ENCODE measurements around the gene STAG1.
"Not testable (repeated sequence)": the region's sequence is repeated elsewhere in the genome, so short reads cannot be mapped to it uniquely, and the experiment has no call there.

Gene STAG1

DNA sequence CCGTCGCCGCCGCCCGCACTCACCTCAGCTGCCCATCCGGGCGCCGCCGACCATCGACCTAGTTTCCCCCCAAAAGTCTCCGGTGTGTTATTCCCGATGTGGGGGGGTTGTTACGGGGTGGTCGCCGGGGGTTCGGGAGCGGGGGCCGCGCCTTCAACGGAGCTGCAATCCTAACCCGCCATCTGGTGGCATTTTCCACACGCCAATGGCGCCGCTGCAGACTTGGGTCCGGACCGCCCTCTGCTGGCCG is at the start of gene STAG1:
STAG1 (minus strand) TSS at position 207 of the 250 bp plus-strand sequence. CDS start 121,480 bp downstream, outside the sequence.
- DNase-seq = no peak

GRCh38 chr3:136801146-136801545 is 49.0 kb upstream of the STAG1 start:
- DNase-seq = not testable (repeated sequence)

GRCh38 chr3:136792556-136793330 is 40.6 kb upstream of the STAG1 start:
- no peak for DNase-seq

GRCh38 chr3:136790786-136791185 is 38.6 kb upstream of the STAG1 start:
- DNase-seq = no peak

DNA sequence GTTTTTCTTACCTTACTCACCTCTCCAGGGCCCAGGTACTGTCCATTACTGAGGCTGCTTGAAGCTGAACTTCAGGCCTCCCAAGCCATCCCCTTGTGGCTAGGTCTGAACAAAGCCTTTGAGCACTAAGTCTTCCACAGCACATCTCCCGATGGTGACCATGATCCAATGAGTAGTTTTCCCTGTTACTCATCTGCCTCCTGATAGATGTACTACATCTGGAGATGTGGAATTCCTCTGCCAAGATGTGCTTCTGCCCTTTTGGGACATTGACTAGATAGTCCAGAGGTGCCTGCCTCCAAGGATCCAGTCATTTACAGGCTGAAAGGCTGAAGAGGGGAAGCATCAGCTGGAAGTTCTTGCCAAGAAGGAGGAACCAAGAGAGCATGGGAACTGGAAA is 37.8 kb upstream of the STAG1 start:
- DNase-seq = no peak

DNA sequence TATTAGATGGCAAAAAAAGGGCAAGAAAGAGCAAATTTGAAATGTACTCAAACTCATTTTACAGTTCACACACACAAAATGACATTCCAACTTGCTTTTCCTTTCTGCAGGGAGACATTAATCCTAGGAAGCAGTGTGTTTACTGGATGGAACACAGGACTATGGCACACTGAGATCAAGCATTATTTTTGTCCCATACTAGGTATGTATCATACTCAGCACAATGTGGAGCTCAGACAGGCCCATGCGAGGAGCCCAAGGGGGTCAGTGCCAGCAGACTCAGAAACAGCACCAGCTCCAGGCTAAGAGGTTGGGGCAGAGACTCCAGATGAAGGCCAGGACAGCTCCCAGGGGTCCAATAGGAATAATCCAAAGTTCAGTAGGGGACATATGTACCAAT is 36.0 kb upstream of the STAG1 start:
- no peak for DNase-seq

DNA sequence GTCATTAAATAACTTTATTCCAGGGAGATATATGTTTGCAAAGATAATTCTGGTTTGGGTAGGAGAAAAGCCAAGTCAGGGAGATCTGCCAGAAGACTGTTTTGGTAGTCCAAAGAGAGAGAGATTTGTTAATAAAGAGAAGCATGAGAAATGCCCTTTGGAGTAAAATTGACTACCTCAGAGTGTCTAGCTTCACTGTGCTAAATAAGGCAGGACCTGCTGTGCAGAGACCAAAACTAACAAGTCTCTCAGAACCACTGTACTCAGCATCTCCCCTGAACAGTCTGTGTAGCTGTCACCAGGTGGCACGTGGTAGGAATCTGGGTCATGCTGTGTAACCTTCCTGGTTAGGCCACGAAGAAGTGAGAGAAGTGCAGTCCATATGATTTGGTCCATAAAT is 35.2 kb upstream of the STAG1 start:
- DNase-seq = no peak

DNA sequence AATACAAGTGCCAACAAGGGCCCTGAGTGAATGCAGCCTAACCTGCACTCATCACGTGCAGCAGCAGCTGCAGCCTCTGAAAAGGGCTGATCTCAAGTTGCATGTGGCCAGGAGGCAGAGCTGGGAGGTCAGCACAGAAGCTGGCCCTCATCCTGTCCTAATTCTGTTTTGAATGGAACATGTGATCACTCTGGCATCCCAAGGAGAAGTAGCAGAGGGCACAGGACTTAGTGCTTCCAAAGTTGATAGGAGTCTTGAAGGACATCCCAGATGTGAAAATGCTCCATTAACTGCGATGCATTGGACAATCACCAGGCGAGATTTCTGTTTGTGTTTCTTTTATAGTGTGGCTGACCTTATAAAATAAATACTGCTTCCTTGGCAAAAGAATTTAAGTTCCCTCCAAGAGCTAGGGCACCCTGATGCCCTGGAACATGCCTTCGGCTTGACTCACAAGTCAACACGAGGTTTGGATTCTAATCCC is 31.6 kb upstream of the STAG1 start:
- DNase-seq = no peak

GRCh38 chr3:136780741-136781140 is 28.6 kb upstream of the STAG1 start:
- no peak for DNase-seq

DNA sequence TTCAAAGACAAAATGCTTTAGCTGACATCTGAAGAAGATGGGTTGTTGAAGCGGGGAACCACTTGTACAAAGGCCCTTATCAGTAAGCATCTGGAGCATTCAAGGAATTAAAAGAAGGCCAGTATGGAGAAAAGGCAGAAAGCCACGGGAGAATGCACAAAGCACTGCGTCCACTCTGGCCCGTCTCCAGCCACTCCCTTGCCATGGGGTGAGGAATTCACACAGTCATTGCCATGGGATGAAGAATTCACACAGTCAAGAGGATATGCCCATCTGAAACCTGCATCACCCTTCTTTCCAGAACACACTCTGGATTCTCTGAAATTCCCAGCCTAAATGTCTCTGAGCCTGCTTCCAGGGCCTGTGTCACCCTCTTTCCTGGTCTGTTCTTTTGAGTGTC is 26.7 kb upstream of the STAG1 start:
- no peak for DNase-seq

DNA sequence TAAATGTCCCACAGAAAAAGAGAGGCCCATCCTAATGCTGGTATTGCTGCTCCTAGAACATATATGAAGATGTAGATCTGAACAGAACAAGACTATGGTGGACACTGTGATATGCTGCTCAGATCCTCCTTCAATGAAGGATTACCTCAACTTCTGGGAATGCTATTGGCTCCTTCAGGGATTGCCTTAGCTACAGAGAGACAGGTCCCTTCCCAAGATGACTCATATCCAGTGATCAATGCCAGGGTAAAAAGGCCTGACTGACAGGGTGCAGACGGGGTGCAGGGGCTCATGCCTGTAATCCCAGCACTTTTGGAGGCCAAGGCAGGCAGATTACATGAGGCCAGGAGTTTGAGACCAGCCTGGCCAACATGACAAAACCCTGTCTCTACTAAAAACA is 20.5 kb upstream of the STAG1 start:
- no peak for DNase-seq

- not testable (repeated sequence) for DNase-seq
Measured at GRCh38 chr3:136758160-136759102, 6.3 kb upstream of the STAG1 start.

- DNase-seq = no peak
Measured at GRCh38 chr3:136755192-136755591, 3.0 kb upstream of the STAG1 start.

- DNase-seq = no peak
Measured at GRCh38 chr3:136753326-136753939, 1.3 kb upstream of the STAG1 start.

DNA sequence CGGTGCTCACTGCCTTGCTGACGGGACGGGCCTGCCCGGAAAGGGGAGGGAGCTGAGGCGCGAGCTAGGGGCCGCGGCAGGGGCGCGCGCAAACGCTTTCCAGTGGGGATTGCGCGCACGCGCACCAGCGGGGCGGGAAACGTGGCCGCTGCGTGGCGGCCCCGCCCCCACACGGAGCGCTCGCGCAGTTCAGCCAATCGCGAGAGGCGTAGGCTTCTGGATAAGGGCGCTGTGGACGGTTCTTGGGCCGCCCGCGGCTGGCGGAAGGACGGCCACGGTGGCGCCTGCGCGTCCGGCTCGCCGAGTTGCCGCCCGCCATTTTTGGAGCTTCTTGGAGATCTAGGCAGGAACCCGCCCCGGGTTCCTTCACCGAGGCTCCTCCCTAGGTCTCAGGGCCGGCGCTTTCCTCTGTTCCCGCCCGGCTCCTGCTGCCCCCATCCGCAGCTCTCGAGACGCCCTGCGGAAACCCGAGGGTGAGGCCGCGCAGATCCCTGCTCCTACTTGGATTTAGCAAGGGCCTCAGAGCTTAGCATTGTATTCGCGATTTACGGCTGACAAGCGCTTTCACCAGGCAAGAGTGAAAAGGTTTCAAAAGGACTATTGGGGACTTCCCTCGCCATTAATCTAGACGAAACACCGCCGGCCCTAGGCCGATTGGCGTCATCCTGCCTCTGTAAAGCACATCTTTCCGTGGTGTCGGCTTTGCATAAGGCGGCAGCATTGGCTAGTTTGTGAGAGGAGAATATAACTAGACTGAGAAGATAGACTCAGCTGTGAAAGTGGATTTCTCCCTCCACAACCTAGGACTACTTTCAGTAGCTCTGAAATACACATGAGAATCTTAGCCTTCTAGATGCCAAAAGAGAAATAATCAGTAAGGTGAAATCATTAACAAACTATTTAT is 496 bp upstream of the STAG1 start:
- peak; percentile 90 for DNase-seq

DNA sequence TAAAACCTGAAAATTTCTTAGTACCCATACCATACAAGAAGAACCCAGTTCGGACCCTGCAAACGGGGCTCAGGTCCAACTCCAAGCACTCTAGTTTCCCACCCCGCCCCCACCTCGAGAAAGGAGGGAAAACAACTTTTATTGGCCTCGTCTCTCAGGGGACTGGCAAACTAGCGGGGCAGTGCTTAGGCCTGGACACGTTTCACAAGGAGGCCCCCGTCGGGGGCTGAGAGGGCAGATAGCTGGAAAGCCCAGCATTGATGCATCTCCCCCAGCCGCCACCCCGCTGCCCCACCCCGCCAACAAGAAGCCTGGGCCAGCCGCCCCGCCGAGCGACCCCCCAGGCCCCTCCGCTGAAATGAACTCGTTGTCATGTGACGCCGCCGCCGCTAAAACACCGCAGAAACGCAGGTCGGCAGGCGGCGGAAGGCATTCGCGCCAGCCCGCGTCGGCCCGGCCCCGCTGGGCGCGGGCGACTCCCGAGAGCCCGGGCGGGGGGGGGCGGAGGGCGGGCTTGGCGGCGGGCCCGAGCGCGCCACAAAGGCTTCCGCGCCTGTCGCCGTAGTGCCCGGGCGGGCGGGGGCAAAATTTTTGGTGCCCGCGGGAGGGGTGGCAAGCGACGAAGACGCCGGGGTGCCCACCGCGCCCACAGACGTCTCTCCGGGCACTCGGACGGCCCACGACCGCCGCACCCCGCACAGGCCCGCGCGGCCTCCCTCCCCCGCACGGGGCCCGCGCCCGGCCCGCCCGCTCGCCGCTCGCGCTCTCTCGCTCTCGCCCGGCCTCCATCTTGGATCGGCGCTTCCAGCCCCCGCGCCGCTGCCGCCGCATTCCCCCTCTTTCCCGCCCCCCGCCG is 634 bp downstream of the STAG1 start:
- DNase-seq = peak; percentile 54

- no peak for DNase-seq
Measured at GRCh38 chr3:136750897-136751315, 1.3 kb downstream of the STAG1 start.

GRCh38 chr3:136750209-136750896 is 1.8 kb downstream of the STAG1 start:
- no peak for DNase-seq

DNA sequence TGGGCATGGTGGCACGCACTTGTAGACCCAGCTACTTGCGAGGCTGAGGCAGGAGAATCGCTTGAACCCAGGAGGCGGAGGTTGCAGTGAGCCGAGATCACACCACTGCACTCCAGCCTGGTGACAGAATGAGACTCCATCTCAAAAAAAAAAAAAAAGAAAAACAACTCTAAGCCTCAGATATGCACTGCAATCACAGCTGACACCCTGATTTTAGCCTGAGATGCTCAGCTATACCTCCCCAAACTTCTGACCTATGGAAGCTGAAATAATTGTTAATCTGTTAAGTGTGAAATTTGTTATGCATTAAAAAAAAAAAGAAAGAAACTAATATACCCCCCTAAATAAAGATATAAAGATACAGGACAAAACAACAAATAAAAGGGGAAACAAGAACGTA is 2.6 kb downstream of the STAG1 start:
- DNase-seq = not testable (repeated sequence)

DNA sequence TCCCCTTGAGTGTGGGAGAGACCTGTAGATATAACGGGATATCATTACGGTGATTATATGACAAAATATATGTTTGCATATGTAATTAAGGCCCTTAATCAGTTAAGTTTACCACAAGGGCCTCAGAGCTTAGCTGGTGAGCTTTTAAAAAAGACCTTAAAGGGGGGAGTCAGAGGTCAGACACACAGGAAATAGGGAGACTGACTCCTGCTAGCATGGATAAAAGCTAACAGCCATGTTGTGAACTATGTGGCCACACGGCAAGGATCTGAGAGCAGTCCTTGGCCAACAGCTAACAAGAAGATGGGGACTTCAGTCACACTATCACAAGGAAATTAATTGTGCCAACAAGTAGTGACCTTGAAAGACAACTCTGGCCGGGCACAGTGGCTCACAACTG is 3.1 kb downstream of the STAG1 start:
- DNase-seq = no peak

DNA sequence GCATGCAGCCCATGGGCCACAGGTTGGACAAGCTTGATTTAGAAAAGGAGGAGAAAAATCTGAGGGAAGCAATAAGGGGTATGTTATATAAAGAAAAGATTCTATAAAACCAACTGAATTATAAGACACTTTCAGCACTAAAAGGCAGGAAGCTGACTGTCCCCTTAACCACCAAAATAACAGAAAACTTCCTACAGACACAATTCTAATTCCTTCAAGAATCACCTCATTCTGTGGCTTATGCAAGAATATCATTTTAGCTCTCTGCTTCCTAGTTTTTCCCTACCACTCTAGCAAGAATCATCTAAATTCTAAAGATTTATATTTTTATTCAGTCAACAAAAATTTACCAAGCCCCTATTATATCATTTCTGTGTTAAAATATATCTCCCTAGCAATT is 6.3 kb downstream of the STAG1 start:
- no peak for DNase-seq

Data from NCI-H510A (cell line).